ENCODE results near the gene COG2. TPM values are rescaled to one million over a fixed set of nuclear protein-coding genes. Genes with fewer than 3 reads are reported as not detected.

The COG2 gene
- total RNA-seq, 4 donors from 2014 or later = 21.5 to 46.5 (median 27.4) TPM

DNA sequence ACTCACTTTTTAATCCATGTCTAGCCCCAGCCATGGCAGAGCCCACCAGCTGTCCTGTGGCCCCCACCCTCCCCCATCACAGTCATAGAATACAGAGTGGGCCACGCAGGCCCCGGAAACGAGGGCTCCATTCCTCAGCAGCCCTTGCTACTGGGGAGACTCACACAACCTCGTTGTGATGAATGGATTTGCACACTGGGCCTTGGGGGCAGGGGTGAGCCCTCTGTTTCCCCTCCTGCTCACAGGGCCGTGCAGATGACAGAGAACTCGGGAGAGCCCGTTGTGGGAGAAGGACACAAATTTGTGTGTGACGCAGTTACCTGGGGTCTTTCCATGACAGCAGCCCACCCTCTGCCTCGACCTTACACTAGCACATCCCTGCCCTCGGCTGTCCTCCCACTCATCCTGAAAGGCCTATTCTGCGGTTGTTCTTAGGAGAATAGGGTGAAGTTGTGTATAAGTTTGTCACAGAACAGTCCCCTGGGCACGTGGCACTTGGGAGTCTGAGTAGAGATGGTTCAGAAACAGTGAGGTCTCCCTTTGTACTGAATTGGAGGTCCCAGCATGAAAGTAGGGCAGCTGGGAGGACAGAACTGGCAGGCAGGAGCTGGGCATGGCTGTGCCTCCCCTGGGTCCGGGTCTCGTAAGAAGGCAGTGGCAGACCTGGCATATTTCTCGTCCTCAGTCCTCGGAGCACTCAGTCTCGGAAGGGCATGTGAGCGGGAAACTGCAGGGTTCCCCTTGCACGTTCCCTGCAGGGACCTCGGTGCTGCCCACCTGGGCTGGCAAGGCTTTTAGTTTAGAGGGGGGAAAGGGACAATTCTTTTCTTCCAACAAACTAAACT lies 64.8 kb downstream of the COG2 start:
- Histone ChIP-seq H3K9me3 (no peaks in the 10 kb centered on the region), H3K4me3 (no peak overlapping the region), H3K27ac (no peak overlapping the region), H3K4me1 (peaks cover 8 to 14% of the 10 kb centered on the region in 2 donors), H3K27me3 (no peaks in the 10 kb centered on the region), H3K36me3 (no peaks in the 10 kb centered on the region)
- in situ Hi-C loops (cut with MboI; ENCODE audit: low sequenced_read_pairs in 4 of 4) (no loop called here), intact Hi-C loops (cut with DNase I; ENCODE audit: low total_unique reads) (no loop called here)
- ATAC-seq = no peak
- no peak for DNase-seq
- TF ChIP-seq POLR2A (IDR thresholded peaks at IDR 0.05) = no peak
- TF ChIP-seq CTCF (IDR thresholded peaks at IDR 0.05 in 4 of 5, conservative IDR thresholded peaks at IDR 0.05 in 1 of 5) = no peak

DNA sequence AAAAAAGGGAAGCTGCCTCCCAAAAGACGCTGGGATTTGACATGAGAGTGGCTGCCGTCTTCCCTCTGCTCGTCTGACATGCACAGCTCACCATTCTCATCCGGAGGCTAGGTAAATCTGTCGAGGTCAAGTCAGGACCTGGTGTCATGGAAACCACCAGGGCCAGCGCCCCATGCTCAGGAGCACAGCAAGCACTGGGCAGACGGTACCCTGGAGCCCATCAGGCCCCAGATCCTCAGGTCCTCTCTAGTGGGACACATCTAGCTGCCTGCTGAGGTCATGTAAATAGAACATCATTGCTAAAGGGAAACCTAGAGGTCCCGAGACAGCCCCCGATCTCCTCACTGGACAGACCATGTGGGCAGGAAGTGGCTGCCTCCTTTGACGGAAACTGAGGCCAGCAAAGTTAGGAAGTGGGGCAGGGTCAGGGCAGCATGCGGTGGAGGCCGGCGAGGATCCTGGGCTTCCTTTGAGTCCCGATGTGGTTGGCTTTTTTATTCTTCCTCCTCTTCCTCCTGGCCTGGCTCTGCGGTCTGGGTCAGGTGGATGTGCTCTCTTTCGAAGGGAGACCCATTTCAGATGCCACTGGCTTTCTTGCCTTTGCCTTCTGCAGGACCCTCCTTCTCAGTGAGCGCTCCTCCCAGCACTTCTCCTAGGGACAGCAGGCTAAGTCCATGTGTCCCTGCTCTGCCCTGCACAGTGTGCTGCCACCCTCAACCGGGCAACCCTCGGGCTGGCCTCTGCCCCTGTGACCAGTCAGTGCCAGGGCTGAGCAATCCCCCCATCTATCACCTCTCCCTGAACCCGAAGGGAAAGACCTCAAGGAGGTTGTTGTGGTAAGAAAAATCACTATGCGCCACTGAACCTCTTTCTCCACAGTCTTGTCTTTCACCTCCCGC lies 65.7 kb downstream of the COG2 start:
- H3K9me3 ChIP-seq = no peaks in the 10 kb centered on the region
- H3K4me3 ChIP-seq = no peak overlapping the region
- in situ Hi-C loops (cut with MboI; ENCODE audit: low sequenced_read_pairs in 4 of 4) = no loop called here
- intact Hi-C loops (cut with DNase I; ENCODE audit: low total_unique reads) = no loop called here
- no peaks in the 10 kb centered on the region for H3K27me3 ChIP-seq
- no peak for TF ChIP-seq POLR2A (IDR thresholded peaks at IDR 0.05)
- no peak for TF ChIP-seq CTCF (IDR thresholded peaks at IDR 0.05 in 4 of 5, conservative IDR thresholded peaks at IDR 0.05 in 1 of 5)
- ATAC-seq (no peak), DNase-seq (no peak)
- peaks cover 17 to 18% of the 10 kb centered on the region in 2 donors for H3K4me1 ChIP-seq
- H3K27ac ChIP-seq = peak overlapping the region in 2 of 4 donors; percentile 57 to 69
- H3K36me3 ChIP-seq = no peaks in the 10 kb centered on the region

DNA sequence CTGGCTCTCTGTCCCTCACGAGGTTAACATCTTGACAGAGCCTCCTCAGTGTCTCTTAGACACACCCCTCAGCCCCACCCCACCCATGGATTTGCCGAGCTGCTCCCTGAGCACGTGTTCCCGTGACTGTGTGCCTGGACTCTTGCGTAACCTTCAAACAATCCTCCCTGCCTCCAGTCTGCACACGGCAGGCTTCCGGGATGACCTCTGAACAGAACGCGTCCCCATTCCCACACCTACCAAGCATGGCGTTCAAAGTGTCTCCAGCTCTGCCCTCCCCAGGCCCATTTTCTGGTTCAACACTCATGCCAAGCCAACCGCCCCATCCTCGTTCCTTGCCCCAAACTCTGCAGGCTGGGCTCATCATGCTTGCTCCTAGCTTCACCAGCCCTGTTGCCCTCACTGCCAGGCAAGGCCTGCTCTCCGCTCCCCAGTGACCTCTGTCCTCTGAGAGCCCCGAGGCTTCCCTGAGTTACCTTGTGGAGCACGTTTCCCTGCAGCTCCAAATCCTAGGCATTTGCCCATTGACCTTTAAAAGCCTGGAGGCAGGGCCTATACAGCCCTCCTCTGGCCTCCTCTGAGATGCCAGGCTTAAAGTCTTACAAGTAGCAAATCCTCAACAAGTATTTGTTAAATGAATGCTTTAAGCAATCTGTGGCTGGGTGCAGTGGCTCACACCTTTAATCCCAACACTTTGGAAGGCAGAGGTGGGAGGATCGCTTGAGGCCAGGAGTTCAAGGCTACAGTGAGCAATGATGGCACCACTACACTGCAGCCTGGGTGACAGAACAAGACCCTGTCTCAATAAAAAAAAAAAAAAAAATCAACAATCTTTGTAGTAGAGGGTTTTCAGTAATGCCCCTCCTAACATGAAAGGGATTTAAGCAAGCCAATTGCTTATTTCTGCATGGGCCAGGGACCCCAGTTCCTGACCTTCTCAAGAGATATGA lies 66.6 kb downstream of the COG2 start:
- Histone ChIP-seq H3K4me3 (no peak overlapping the region), H3K27ac (peak overlapping the region; percentile 5 to 69 (median 59)), H3K27me3 (no peaks in the 10 kb centered on the region), H3K4me1 (peaks cover 25 to 26% of the 10 kb centered on the region in 2 donors), H3K9me3 (no peaks in the 10 kb centered on the region), H3K36me3 (no peaks in the 10 kb centered on the region)
- ATAC-seq = peak; percentile 76 to 86
- intact Hi-C loops (cut with DNase I; ENCODE audit: low total_unique reads) (no loop called here), in situ Hi-C loops (cut with MboI; ENCODE audit: low sequenced_read_pairs in 4 of 4) (no loop called here)
- peak; percentile 65 to 84 for DNase-seq
- no peak for TF ChIP-seq CTCF (IDR thresholded peaks at IDR 0.05 in 4 of 5, conservative IDR thresholded peaks at IDR 0.05 in 1 of 5)
- TF ChIP-seq POLR2A (IDR thresholded peaks at IDR 0.05) = peak in 1 of 2 donors; percentile 30

Measured in gastrocnemius medialis (tissue), 4 donors.